A549 treated with RU486 at 1 μM for 4 hours (cell line): ENCODE results near the gene KLF8. TPM values are rescaled to one million over a fixed set of nuclear protein-coding genes. Genes with fewer than 3 reads are reported as not detected.

Experiments used
- total RNA-seq: library from RNA; stranded (reverse); fragments of 200-300 nt; extraction: Qiagen RNA extraction; gene quantifications from 5 replicates; pipeline ENCODE4 v1.2.3, GENCODE V29; 2022; ENCODE audit warnings: low read depth

KLF8 gene
- 0.08 TPM in 2 of 5 replicates, not detected in the others for total RNA-seq

GRCh38 chrX:56232221-56233082 is at the start of gene KLF8:
TSS of gene KLF8 (plus strand) at chrX:56232356. CDS start at chrX:56233335, 979 bp downstream.

